HFFc6 (cell line): ENCODE measurements around the gene NCKAP5. TPM values are rescaled to one million over a fixed set of nuclear protein-coding genes. Genes with fewer than 3 reads are reported as not detected.

Experiments
- DNase-seq: peaks from one replicate; pipeline ENCODE4 v3.0.0-alpha.2; 2018
- H3K27ac Mint-ChIP-seq: 2 replicates; pipeline ENCODE4 v1.8.0; 2020; ENCODE audit warnings: mild to moderate bottlenecking, mixed read lengths
- H3K27me3 Mint-ChIP-seq: 2 replicates; pipeline ENCODE4 v1.8.0; 2021; ENCODE audit warnings: mild to moderate bottlenecking, moderate library complexity, mixed read lengths; ENCODE audit not compliant: insufficient read depth
- H3K36me3 Mint-ChIP-seq: 2 replicates; pipeline ENCODE4 v1.8.0; 2021; ENCODE audit warnings: low read depth, mixed read lengths
- H3K4me1 Mint-ChIP-seq: 2 replicates; pipeline ENCODE4 v1.8.0; 2020; ENCODE audit warnings: low read depth, mixed read lengths
- H3K4me3 Mint-ChIP-seq: 2 replicates; pipeline ENCODE4 v1.8.0; 2020; ENCODE audit warnings: mild to moderate bottlenecking, moderate library complexity, mixed read lengths
- H3K9me3 Mint-ChIP-seq: 2 replicates; pipeline ENCODE4 v1.8.0; 2020; ENCODE audit warnings: mild to moderate bottlenecking, mixed read lengths
- total RNA-seq, 6 experiments: library from RNA; stranded (reverse); fragmentation: NEBNext Ultra II Directional; extraction: Animal tissue kit (Norgen Biotek cat#: 25700); gene quantifications; 2 replicates in 1 of 6; 3 replicates in 5 of 6; pipeline ENCODE4 v1.2.3, GENCODE V29; 2021
- TF ChIP-seq, protein P1 (sequence below): fragments of 200-600 bp; sonication (generic); IDR thresholded peaks from 2 replicates; pipeline ENCODE4 v1.5.0; 2021; ENCODE audit warnings: antibody characterized with exemption, mild to moderate bottlenecking

Gene NCKAP5
- total RNA-seq, 6 experiments from 2014 or later: 0.31 to 4.0 (median 3.1) TPM

DNA sequence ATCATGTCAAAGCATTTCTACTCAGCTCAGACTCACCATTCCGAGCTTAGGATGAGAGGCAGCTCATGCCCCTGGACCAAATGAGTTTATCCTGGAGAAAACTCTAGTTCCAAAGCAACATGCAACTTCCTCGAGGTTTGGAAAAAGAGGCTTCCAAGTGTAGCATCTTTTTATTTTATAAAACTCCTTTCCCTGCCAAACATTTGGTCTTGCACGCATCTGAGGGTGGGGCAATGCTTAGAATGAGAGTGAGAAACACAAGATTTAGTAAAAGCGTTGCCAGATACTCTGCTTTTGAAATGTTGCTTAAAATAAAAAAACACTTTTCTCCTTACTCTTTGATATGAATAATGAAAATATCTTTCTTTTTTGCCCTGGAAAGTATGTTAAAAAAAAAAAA, 151.5 kb downstream of the NCKAP5 start:
- Mint-ChIP-seq H3K27ac (no peak overlapping the region), H3K36me3 (no peaks in the 10 kb centered on the region), H3K4me3 (no peak overlapping the region), H3K4me1 (peaks cover 26% of the 10 kb centered on the region; the same call in 1 of the 2 replicates), H3K27me3 (peaks cover 8% of the 10 kb centered on the region), H3K9me3 (no peaks in the 10 kb centered on the region)
- DNase-seq: no peak
- TF ChIP-seq, protein P1, sequence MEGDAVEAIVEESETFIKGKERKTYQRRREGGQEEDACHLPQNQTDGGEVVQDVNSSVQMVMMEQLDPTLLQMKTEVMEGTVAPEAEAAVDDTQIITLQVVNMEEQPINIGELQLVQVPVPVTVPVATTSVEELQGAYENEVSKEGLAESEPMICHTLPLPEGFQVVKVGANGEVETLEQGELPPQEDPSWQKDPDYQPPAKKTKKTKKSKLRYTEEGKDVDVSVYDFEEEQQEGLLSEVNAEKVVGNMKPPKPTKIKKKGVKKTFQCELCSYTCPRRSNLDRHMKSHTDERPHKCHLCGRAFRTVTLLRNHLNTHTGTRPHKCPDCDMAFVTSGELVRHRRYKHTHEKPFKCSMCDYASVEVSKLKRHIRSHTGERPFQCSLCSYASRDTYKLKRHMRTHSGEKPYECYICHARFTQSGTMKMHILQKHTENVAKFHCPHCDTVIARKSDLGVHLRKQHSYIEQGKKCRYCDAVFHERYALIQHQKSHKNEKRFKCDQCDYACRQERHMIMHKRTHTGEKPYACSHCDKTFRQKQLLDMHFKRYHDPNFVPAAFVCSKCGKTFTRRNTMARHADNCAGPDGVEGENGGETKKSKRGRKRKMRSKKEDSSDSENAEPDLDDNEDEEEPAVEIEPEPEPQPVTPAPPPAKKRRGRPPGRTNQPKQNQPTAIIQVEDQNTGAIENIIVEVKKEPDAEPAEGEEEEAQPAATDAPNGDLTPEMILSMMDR: no peak

DNA sequence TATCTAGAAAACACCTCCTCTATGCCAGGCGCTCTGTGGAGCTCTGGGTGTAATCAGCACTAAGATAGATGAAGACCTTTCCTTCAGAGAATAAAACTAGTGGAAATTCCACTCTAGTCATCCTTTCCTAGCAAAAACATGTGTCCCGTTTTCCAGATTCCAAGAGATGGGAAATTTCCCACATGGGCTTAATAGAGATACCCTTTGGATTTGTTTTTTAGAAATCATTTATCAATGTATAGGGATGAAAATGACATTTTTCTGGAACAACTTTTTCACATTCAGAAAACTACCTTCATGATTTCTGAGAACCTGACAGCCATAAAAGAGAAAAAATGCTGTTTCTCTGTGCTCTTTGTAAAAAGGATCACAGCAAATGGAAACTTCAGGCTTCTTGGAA, 152.1 kb downstream of the NCKAP5 start:
- peaks cover 8% of the 10 kb centered on the region for H3K27me3 Mint-ChIP-seq
- H3K36me3 Mint-ChIP-seq: no peaks in the 10 kb centered on the region

DNA sequence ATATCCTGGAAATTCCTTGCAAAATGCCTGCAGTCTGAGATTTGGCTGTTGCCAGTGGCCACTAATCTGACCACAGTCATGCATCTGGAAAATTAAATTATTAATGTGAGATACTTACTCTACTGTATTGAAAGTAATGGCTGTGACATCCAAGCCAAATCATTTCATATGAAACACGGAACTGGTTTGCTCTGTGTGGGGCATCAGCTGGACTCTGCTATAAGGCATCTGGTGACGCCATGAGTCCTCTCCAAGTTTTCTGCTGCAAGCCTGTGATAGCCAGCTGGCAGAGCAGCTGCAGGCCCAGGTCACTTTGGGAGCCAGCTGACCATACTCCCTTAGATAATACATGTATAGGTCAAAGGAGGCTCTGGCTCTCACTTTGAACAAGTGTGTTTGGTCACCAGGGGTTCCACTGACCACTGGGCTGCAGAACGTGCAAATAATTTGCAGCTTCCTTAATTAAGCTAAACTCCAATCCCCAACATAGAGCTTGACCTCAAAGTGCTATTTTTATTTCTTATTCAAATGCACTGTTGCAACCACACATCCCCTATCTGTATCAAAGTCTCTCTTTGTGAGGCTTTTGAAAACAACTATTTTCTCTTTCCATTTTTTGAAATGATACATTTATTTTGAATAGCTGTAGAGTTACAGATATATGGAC, 152.9 kb downstream of the NCKAP5 start:
- Mint-ChIP-seq H3K4me3 (no peak overlapping the region), H3K27ac (no peak overlapping the region), H3K36me3 (no peaks in the 10 kb centered on the region), H3K9me3 (no peaks in the 10 kb centered on the region), H3K27me3 (peaks cover 8% of the 10 kb centered on the region), H3K4me1 (peaks cover 33% of the 10 kb centered on the region; the same call in 1 of the 2 replicates)
- TF ChIP-seq, protein P1: no peak
- DNase-seq: no peak

More for the DNA sequence above, 152.1 kb downstream of the NCKAP5 start:
- Mint-ChIP-seq H3K9me3 (no peaks in the 10 kb centered on the region), H3K4me3 (no peak overlapping the region), H3K4me1 (peaks cover 29% of the 10 kb centered on the region; the same call in 1 of the 2 replicates), H3K27ac (no peak overlapping the region)
- no peak for DNase-seq
- TF ChIP-seq, protein P1: no peak

DNA sequence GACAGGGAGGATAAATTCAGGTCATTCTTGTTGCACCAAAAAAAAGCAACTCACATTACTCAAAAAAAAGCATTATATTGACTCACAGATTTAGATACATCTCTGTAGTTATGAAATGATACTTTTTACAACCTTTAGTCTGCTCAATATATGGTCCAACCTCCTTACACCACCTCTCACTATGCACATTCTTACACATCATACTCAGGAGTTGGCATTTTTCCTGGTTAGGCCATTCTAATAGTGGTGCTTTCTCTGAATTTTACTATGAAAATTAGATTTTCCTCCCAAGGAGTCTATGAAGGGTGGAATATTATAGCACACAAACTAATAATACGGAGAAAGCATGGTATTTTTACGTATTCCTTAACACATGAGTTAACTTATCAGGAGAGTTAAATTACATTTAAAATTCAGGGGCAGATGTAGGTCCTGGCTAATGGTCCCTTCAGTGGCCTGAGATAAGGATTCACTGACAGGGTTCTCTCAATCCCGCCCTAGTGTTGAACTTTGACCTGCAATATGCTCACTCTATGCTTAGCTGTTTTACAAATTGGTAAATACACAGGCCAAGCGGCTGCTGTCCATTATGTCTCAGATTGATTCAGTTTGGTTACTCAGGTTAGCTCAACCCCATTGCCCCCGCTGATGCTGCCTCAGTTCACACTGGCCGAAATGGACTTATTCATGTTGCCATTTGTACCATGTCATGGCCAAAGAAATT, 153.6 kb downstream of the NCKAP5 start:
- TF ChIP-seq, protein P1: no peak
- no peak overlapping the region for H3K4me3 Mint-ChIP-seq
- DNase-seq: no peak
- peaks cover 33% of the 10 kb centered on the region; the same call in 1 of the 2 replicates for H3K4me1 Mint-ChIP-seq
- no peaks in the 10 kb centered on the region for H3K36me3 Mint-ChIP-seq
- no peak overlapping the region for H3K27ac Mint-ChIP-seq
- peaks cover 8% of the 10 kb centered on the region for H3K27me3 Mint-ChIP-seq
- no peaks in the 10 kb centered on the region for H3K9me3 Mint-ChIP-seq

DNA sequence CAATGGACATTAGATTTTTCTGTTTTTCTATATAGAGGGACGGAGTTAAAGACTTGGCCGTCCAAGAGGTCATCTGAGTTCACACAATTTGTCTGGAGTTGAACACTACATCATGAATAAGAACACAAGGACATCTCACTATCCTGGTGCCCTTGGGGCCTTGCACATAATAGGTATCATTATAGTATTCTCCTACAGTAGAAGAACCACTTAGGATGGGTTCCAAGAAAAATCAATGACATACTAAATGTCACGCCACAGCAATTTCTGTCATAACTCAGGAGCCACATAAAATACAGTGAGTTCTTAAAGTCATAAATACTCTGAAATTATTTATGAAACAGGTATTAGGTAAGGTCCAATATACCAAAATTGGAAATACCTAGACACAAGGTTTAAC, 154.4 kb downstream of the NCKAP5 start:
- H3K36me3 Mint-ChIP-seq: no peaks in the 10 kb centered on the region
- peaks cover 33% of the 10 kb centered on the region; the same call in 1 of the 2 replicates for H3K4me1 Mint-ChIP-seq
- H3K9me3 Mint-ChIP-seq: no peaks in the 10 kb centered on the region
- H3K27ac Mint-ChIP-seq: no peak overlapping the region
- H3K4me3 Mint-ChIP-seq: no peak overlapping the region
- no peak for DNase-seq
- TF ChIP-seq, protein P1: no peak
- peaks cover 6% of the 10 kb centered on the region for H3K27me3 Mint-ChIP-seq
